ENCODE results near the gene BDKRB1.

Gene BDKRB1

DNA sequence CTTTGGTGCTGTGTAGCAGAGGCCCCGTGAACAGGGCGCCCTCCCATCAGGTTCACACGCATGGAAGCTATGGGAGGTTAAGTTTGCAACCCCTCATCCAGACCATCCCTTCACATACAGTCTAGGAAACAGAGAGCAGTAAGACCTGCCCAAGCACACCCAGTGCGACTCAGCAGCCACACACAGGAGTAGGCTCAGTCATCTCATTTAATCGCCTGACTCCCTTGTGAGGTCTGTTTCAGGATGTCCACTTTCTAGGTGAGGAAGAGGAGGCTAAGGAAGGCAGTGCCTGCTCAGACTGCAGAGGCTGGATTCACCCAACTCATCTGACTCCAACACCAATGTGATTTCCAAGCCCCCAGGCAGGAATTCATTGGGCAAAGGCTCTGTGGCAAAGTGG is 11.9 kb downstream of the BDKRB1 start:
- TF ChIP-seq, protein P1, sequence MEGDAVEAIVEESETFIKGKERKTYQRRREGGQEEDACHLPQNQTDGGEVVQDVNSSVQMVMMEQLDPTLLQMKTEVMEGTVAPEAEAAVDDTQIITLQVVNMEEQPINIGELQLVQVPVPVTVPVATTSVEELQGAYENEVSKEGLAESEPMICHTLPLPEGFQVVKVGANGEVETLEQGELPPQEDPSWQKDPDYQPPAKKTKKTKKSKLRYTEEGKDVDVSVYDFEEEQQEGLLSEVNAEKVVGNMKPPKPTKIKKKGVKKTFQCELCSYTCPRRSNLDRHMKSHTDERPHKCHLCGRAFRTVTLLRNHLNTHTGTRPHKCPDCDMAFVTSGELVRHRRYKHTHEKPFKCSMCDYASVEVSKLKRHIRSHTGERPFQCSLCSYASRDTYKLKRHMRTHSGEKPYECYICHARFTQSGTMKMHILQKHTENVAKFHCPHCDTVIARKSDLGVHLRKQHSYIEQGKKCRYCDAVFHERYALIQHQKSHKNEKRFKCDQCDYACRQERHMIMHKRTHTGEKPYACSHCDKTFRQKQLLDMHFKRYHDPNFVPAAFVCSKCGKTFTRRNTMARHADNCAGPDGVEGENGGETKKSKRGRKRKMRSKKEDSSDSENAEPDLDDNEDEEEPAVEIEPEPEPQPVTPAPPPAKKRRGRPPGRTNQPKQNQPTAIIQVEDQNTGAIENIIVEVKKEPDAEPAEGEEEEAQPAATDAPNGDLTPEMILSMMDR (IDR thresholded peaks at IDR 0.05; ENCODE audit: control insufficient read depth, insufficient read depth, low read depth, low read length, missing control alignments), result no peak

DNA sequence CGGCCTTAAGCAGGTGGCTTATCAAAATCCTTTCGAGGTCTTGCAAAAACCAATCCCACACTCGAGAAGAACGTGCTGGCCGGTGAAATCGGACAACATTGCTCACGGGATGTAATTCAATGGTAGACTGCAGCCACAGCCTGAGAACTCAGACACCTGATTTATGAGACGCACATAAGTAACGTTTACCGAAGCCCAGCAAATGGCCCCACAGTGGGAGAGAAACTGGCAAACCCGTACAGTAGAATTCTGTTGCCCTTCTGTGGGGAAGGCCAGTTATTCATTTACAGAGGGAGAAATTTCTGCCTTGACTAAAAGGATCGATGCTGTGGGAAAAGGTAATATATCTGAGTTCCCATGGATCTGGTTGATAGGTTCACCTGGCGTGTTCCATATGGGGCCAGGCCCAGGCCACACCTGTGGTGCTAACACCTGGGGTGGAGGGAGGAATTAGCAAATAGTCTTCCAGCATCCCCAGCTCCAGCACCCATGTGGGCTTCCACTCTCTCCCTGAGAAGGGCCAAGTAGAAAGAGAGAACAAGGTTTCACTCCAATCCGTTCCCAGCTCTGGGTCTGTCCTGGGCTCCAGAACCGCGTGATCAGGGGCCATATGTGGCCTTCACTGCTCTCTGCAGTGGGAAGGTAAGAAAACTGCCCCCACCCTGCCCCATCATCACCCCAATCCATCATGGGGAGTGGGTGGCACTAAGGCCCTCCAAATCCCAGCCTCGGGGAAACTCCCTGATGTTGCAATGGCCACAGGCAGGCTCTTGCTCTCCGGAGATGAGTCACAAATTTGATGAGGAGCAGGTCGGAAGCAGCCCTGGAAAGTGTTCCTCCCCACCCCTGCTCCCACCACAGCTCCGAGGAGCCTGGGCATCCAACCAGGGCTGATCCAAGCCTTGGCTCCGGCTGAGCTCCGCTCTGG is 12.7 kb downstream of the BDKRB1 start:
- TF ChIP-seq, protein P1 (IDR thresholded peaks at IDR 0.05; ENCODE audit: control insufficient read depth, insufficient read depth, low read depth, low read length, missing control alignments), result no peak
- peak; percentile 86 for DNase-seq (ENCODE audit: low read depth)
- no peak overlapping the region for H3K4me3 ChIP-seq (ENCODE audit: control insufficient read depth, low read depth, low read length)

More for the DNA sequence above, 11.9 kb downstream of the BDKRB1 start:
- H3K4me3 ChIP-seq (ENCODE audit: control insufficient read depth, low read depth, low read length), result no peak overlapping the region
- no peak for DNase-seq (ENCODE audit: low read depth)

DNA sequence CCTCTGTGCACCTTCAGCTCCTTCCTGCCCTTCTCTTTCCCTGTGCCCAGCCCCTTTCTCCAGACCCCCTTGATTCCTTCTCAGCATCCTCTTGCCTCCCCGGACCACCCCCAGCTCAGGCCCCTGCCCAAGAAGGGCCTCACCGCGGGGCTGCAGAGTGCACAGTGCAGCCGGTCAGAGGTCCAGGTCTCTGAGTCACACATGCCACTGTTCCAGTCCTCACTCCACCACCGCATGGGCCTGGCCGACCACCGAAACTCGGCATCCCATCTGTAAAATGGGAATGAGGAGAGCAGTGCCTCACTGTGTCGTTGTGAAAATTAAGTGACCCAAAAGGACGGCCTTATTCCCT is 13.3 kb downstream of the BDKRB1 start:
- H3K4me3 ChIP-seq (ENCODE audit: control insufficient read depth, low read depth, low read length), result no peak overlapping the region
- TF ChIP-seq, protein P1 (IDR thresholded peaks at IDR 0.05; ENCODE audit: control insufficient read depth, insufficient read depth, low read depth, low read length, missing control alignments), result no peak
- DNase-seq (ENCODE audit: low read depth), result no peak

DNA sequence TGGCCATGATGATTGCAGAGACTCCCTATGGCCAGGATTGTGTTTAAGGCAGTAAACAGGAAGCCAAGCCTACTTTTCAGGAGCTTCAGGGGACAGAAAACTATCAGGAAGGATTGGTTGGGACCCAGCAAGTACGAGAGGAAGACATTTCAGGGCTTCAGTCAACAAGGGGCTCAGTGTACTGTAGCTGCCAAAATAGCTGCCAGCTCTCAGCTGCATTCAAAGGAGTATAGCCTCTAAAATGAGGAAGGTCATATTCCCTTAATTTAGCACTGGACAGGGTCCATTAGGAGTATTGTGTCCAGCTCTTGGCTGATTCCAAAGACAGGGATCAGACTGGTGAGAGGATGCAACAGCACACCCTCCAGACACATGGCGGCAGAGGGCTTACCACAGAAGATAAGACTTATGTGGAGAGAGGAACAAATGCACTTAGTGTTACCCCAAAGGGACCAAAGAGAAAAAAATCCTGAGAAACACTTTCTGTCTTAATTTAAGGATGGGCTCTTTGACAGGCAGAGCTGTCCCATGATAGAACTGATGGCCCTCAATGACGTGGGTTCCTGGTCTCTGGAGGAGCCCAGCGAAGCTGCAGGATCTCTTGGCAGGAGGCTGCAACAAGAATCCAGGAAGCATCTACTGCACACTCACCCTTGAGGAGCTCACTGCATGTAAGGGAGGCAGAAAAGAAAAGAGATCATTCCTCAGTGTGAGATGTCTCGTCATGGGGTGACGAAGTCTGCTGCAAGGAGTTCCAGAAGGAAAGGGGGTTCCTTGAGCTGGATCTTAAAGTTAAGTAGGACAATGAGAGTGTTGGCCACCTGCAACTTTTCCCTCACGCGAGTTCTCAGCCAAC is 14.8 kb downstream of the BDKRB1 start:
- no peak for DNase-seq (ENCODE audit: low read depth)
- no peak overlapping the region for H3K4me3 ChIP-seq (ENCODE audit: control insufficient read depth, low read depth, low read length)
- TF ChIP-seq, protein P1 (IDR thresholded peaks at IDR 0.05; ENCODE audit: control insufficient read depth, insufficient read depth, low read depth, low read length, missing control alignments), result no peak

DNA sequence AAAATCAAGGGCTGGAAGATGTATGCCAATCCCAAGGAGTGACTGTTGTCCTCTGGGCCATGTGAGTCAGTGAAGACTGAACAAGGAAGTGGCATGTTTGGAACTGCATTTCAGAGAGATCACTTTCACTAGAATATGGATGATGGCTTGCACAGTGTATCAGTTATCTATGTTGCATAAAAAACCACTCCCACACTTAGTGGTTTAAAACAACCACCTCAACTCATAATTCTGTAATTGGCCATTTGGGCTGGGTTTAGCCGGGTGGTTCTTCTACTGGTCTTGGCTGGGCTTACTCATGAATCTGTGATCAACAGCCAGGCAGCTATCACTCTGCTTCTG is 15.4 kb downstream of the BDKRB1 start:
- H3K4me3 ChIP-seq (ENCODE audit: control insufficient read depth, low read depth, low read length), result no peak overlapping the region
- no peak for DNase-seq (ENCODE audit: low read depth)
- TF ChIP-seq, protein P1 (IDR thresholded peaks at IDR 0.05; ENCODE audit: control insufficient read depth, insufficient read depth, low read depth, low read length, missing control alignments), result no peak

DNA sequence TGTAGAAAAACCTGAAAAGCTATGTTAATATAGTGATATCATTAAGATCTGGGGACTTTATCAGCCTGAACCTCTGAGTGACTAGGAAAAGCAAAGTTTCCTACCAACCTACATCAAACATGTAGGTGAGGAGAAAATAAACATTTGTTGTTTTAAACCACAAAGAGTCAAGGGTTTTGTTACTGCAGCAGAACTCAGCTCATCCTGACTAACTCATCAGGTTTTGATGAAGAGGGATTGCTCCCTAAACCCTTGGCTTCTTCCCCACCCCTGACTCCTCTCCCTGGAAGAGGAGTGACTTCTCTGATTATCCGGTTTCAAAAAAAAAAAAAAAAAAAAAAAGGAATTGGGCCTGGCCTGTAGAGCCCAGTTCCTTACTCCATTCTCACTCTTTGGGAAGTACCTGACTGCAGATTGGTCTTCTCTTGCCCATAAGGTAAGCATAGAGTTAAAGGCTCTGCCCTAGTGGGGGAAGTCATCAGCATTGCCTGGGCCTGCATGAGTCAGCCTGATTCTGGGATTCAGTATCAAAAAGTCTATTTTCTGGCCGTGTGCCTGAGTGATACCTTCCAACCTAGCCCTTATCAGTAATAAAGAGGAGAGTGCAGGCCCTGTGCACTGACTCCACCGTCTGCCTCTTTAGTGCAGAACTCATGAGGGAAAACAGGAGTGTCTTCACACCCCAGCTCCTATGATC is 16.9 kb downstream of the BDKRB1 start:
- DNase-seq (ENCODE audit: low read depth), result no peak
- TF ChIP-seq, protein P1 (IDR thresholded peaks at IDR 0.05; ENCODE audit: control insufficient read depth, insufficient read depth, low read depth, low read length, missing control alignments), result no peak
- no peak overlapping the region for H3K4me3 ChIP-seq (ENCODE audit: control insufficient read depth, low read depth, low read length)
